ENCODE results near the gene PTPRE. TPM values are rescaled to one million over a fixed set of nuclear protein-coding genes. Genes with fewer than 3 reads are reported as not detected.

The PTPRE gene
- total and polyA plus RNA-seq, 9 donors: 2.1 to 15.5 (median 6.9) TPM

DNA sequence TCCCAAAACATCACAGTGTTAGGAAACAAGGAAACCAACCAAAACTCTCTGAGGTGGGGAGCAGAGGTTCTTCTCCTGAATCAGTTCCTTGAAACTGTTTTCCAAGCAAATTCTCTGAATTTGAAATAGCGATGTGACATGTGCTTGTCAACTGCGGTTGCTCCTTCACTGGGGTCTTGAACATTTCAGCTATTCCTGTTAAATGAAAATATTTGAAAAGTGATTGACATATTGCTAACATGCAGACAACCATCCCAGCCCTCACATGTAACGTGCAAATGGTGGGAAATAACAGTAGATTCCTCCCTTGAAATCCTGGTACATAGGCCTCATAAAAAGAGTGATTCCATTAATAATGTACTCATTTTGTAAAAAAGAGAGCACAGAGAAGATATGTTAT lies 203.4 kb downstream of the PTPRE start:
- Histone ChIP-seq H3K27me3 (no peaks in the 10 kb centered on the region), H3K36me3 (no peaks in the 10 kb centered on the region), H3K4me1 (ENCODE audit: insufficient read depth) (no peaks in the 10 kb centered on the region), H3K9me3 (no peaks in the 10 kb centered on the region), H3K27ac (no peak overlapping the region), H3K4me3 (no peak overlapping the region)
- DNase-seq: no peak
- WGBS, 3 donors: 96 to 100% (median 96%) methylated on average over 3 of the region's 3 CpGs
- intact Hi-C loops (cut with DNase I): no loop called here
- TF ChIP-seq, protein P1, sequence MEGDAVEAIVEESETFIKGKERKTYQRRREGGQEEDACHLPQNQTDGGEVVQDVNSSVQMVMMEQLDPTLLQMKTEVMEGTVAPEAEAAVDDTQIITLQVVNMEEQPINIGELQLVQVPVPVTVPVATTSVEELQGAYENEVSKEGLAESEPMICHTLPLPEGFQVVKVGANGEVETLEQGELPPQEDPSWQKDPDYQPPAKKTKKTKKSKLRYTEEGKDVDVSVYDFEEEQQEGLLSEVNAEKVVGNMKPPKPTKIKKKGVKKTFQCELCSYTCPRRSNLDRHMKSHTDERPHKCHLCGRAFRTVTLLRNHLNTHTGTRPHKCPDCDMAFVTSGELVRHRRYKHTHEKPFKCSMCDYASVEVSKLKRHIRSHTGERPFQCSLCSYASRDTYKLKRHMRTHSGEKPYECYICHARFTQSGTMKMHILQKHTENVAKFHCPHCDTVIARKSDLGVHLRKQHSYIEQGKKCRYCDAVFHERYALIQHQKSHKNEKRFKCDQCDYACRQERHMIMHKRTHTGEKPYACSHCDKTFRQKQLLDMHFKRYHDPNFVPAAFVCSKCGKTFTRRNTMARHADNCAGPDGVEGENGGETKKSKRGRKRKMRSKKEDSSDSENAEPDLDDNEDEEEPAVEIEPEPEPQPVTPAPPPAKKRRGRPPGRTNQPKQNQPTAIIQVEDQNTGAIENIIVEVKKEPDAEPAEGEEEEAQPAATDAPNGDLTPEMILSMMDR (IDR thresholded peaks at IDR 0.05): no peak
- TF ChIP-seq EP300 (IDR thresholded peaks at IDR 0.05): no peak
- no peak for TF ChIP-seq POLR2A (IDR thresholded peaks at IDR 0.05)

DNA sequence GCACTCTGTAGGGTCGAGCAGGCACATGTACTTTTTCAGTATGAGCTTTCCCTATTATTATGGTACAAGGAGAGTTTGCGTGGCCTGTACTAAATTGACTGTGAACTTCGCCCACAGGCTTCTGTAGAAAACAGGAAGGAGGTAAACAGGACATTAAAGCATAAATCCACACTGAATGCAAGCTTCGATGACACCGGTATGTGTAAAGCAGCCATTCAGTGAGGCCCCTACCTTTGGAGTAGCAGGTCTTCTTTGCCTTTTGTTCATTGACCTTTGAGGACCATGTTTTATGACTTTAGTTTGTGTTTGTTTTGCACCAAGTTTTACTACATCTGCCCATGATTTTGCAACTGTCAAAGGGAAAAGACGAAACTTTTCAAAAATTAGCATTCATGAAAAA lies 204.8 kb downstream of the PTPRE start:
- intact Hi-C loops (cut with DNase I): no loop called here
- WGBS, 3 donors: 93 to 95% (median 95%) methylated on average over 6 of the region's 6 CpGs
- Histone ChIP-seq H3K27me3 (no peaks in the 10 kb centered on the region), H3K4me3 (no peak overlapping the region), H3K9me3 (no peaks in the 10 kb centered on the region), H3K27ac (no peak overlapping the region), H3K4me1 (ENCODE audit: insufficient read depth) (no peaks in the 10 kb centered on the region), H3K36me3 (no peaks in the 10 kb centered on the region)
- no peak for DNase-seq
- no peak for TF ChIP-seq EP300 (IDR thresholded peaks at IDR 0.05)
- TF ChIP-seq, protein P1 (IDR thresholded peaks at IDR 0.05): no peak
- TF ChIP-seq POLR2A (IDR thresholded peaks at IDR 0.05): no peak

DNA sequence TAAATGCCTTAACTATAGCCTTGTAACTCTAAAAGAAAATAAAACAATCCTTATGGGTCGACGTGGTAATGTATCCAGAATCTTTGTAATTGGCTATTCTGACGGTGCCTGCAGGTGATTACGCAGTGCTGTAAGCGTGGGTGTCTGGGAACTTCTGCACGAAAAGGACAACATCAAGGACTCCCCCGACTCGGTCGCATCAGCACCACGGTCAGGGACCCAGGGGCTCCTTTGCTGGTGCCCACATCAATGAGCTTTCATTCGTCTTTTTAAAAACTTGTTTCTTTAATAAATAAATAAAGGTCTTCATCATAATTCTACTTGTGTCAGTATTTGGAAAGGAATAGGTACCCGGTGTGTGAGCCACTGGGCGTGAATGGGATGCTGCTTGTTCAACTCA lies 206.1 kb downstream of the PTPRE start:
- TF ChIP-seq EP300 (IDR thresholded peaks at IDR 0.05) (no peak), POLR2A (IDR thresholded peaks at IDR 0.05) (no peak)
- TF ChIP-seq, protein P1 (IDR thresholded peaks at IDR 0.05): no peak
- intact Hi-C loops (cut with DNase I): no loop called here

DNA sequence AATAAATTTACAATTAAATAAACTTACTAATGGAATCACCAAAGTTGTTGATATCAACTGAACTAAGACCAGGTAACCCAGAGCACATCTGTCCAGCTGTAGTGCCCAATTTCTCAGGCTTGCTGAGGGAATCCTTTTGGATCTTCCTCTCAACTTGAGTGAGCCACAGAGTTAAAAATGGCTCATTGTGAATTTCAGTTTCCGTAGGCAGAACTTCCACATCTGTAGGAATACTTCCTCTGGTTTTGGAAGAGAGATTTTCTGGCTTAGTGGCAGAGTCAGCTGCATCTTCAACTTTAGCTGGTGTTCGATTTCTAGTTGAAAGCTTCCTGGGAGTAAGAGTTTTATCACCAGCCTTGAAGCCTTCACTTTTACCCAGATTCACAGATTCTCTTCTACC lies 208.0 kb downstream of the PTPRE start:
- WGBS, 3 donors: 95 to 100% (median 98%) methylated on average over 2 of the region's 2 CpGs

More for the DNA sequence above, 206.1 kb downstream of the PTPRE start:
- no peaks in the 10 kb centered on the region for H3K36me3 ChIP-seq
- H3K27me3 ChIP-seq: no peaks in the 10 kb centered on the region
- WGBS, 3 donors: 87 to 90% (median 89%) methylated on average over 13 of the region's 13 CpGs
- no peaks in the 10 kb centered on the region for H3K9me3 ChIP-seq
- no peaks in the 10 kb centered on the region for H3K4me1 ChIP-seq (ENCODE audit: insufficient read depth)
- no peak overlapping the region for H3K4me3 ChIP-seq
- H3K27ac ChIP-seq: no peak overlapping the region
- DNase-seq: no peak

More for the DNA sequence above, 208.0 kb downstream of the PTPRE start:
- H3K9me3 ChIP-seq: no peaks in the 10 kb centered on the region
- H3K27me3 ChIP-seq: no peaks in the 10 kb centered on the region
- no peak overlapping the region for H3K4me3 ChIP-seq
- no peak overlapping the region for H3K27ac ChIP-seq
- no peak for DNase-seq
- no peaks in the 10 kb centered on the region for H3K36me3 ChIP-seq
- intact Hi-C loops (cut with DNase I): no loop called here
- no peaks in the 10 kb centered on the region for H3K4me1 ChIP-seq (ENCODE audit: insufficient read depth)
- TF ChIP-seq, protein P1 (IDR thresholded peaks at IDR 0.05): no peak
- TF ChIP-seq EP300 (IDR thresholded peaks at IDR 0.05): no peak
- TF ChIP-seq POLR2A (IDR thresholded peaks at IDR 0.05): no peak
